CD4-positive, CD25-positive, alpha-beta regulatory T cell (primary cell): ENCODE results near the gene SEMA3D. TPM values are rescaled to one million over a fixed set of nuclear protein-coding genes. Genes with fewer than 3 reads are reported as not detected.

Experiments used
- ATAC-seq, 2 donors: fragments of 150-1000 bp; cut with Tn5 transposase; one replicate each; pipeline ENCODE4 v1.10.0; 2021; ENCODE audit warnings: low read depth in 2 of 2, moderate number of reproducible peaks in 2 of 2, moderate library complexity in 1 of 2
- DNase-seq, 3 donors: peaks; one replicate each; pipeline versions ENCODE4 v3.0.0 to v3.0.0-alpha.2; 2012 to 2022; ENCODE audit warnings: mixed read lengths in 1 of 3
- H3K27ac ChIP-seq: one replicate; pipeline ENCODE4 v1.7.0; 2013; ENCODE audit warnings: mild to moderate bottlenecking, low read length; ENCODE audit not compliant: insufficient read depth, poor library complexity, severe bottlenecking
- H3K27me3 ChIP-seq: one replicate; pipeline ENCODE4 v1.7.0; 2013; ENCODE audit warnings: low read length; ENCODE audit not compliant: control insufficient read depth, insufficient read depth
- H3K36me3 ChIP-seq: one replicate; pipeline ENCODE4 v1.7.0; 2013; ENCODE audit warnings: mild to moderate bottlenecking, low read length, moderate library complexity; ENCODE audit not compliant: control insufficient read depth, insufficient read depth
- H3K4me1 ChIP-seq: 2 replicates; pipeline ENCODE4 v1.7.0; 2013; ENCODE audit warnings: mild to moderate bottlenecking, low read length; ENCODE audit not compliant: insufficient read depth, control insufficient read depth, poor library complexity, severe bottlenecking
- H3K4me3 ChIP-seq: one replicate; pipeline ENCODE4 v1.7.0; 2013; ENCODE audit warnings: low read depth, mild to moderate bottlenecking, low read length, moderate library complexity
- H3K9me3 ChIP-seq, 2 experiments: 1 replicate in 1 of 2; 2 replicates in 1 of 2; pipeline ENCODE4 v1.7.0; 2013; ENCODE audit warnings: low read length in 2 of 2, mild to moderate bottlenecking in 1 of 2, moderate library complexity in 1 of 2; ENCODE audit not compliant: control insufficient read depth in 2 of 2
- H3K27ac Mint-ChIP-seq, 3 donors: one replicate each; pipeline ENCODE4 v1.8.0; 2020 to 2022; ENCODE audit warnings: mild to moderate bottlenecking in 3 of 3, mixed read lengths in 3 of 3, moderate library complexity in 2 of 3
- H3K27me3 Mint-ChIP-seq: one replicate; pipeline ENCODE4 v1.8.0; 2022; ENCODE audit warnings: mild to moderate bottlenecking, mixed read lengths
- H3K36me3 Mint-ChIP-seq: one replicate; pipeline ENCODE4 v1.8.0; 2020; ENCODE audit warnings: mixed read lengths
- H3K4me1 Mint-ChIP-seq, 4 donors: one replicate each; pipeline ENCODE4 v1.8.0; 2020 to 2022; ENCODE audit warnings: mixed read lengths in 4 of 4, mild to moderate bottlenecking in 1 of 4
- H3K4me3 Mint-ChIP-seq, 4 donors: one replicate each; pipeline ENCODE4 v1.8.0; 2020 to 2022; ENCODE audit warnings: mild to moderate bottlenecking in 4 of 4, mixed read lengths in 4 of 4, moderate library complexity in 3 of 4
- H3K9me3 Mint-ChIP-seq, 7 donors: one replicate each; pipeline ENCODE4 v1.8.0; 2020 to 2022; ENCODE audit warnings: mixed read lengths in 7 of 7, mild to moderate bottlenecking in 3 of 7, moderate library complexity in 2 of 7
- polyA plus RNA-seq, 4 donors: library from polyadenylated mRNA; unstranded; fragments of 300-500 nt; fragmentation: Illumina TruSeq; gene quantifications; one replicate each; pipeline ENCODE4 v1.2.3, GENCODE V29; 2021
- total RNA-seq: library from RNA; stranded (reverse); gene quantifications from one replicate; pipeline ENCODE4 v1.2.3, GENCODE V29; 2022

SEMA3D gene
- total and polyA plus RNA-seq, 5 donors from 2014 or later: not detected

GRCh38 chr7:85094046-85094725, 92.7 kb downstream of the SEMA3D start:
- DNase-seq (no peak), ATAC-seq (no peak)
- no peaks in the 10 kb centered on the region for H3K9me3 ChIP-seq
- H3K36me3 Mint-ChIP-seq: no peaks in the 10 kb centered on the region
- H3K27ac ChIP-seq: no peak overlapping the region
- no peak overlapping the region for H3K4me3 ChIP-seq
- no peak overlapping the region for H3K4me3 Mint-ChIP-seq
- H3K27me3 Mint-ChIP-seq: no peaks in the 10 kb centered on the region
- no peaks in the 10 kb centered on the region for H3K4me1 ChIP-seq
- H3K27me3 ChIP-seq: no peaks in the 10 kb centered on the region
- no peaks in the 10 kb centered on the region for H3K36me3 ChIP-seq
- H3K27ac Mint-ChIP-seq: no peak overlapping the region
- no peaks in the 10 kb centered on the region for H3K4me1 Mint-ChIP-seq
- peaks cover 0 to 6% (median 4%) of the 10 kb centered on the region in 7 donors for H3K9me3 Mint-ChIP-seq

GRCh38 chr7:85091565-85091928, 95.3 kb downstream of the SEMA3D start:
- Mint-ChIP-seq H3K4me3 (no peak overlapping the region), H3K27me3 (no peaks in the 10 kb centered on the region), H3K4me1 (no peaks in the 10 kb centered on the region), H3K36me3 (no peaks in the 10 kb centered on the region), H3K9me3 (peaks cover 0 to 6% (median 2%) of the 10 kb centered on the region in 7 donors), H3K27ac (no peak overlapping the region)
- H3K27me3 ChIP-seq: no peaks in the 10 kb centered on the region
- H3K36me3 ChIP-seq: no peaks in the 10 kb centered on the region
- no peak overlapping the region for H3K27ac ChIP-seq
- ATAC-seq (no peak), DNase-seq (no peak)
- no peaks in the 10 kb centered on the region for H3K9me3 ChIP-seq
- H3K4me3 ChIP-seq: no peak overlapping the region
- H3K4me1 ChIP-seq: no peaks in the 10 kb centered on the region

- no peaks in the 10 kb centered on the region for H3K27me3 ChIP-seq
- H3K9me3 ChIP-seq: no peaks in the 10 kb centered on the region
- ATAC-seq (no peak), DNase-seq (no peak)
- Mint-ChIP-seq H3K27me3 (no peaks in the 10 kb centered on the region), H3K27ac (no peak overlapping the region), H3K9me3 (peaks cover 0 to 6% (median 2%) of the 10 kb centered on the region in 7 donors), H3K36me3 (no peaks in the 10 kb centered on the region), H3K4me3 (no peak overlapping the region), H3K4me1 (no peaks in the 10 kb centered on the region)
- no peaks in the 10 kb centered on the region for H3K36me3 ChIP-seq
- H3K27ac ChIP-seq: no peak overlapping the region
- H3K4me1 ChIP-seq: no peaks in the 10 kb centered on the region
- no peak overlapping the region for H3K4me3 ChIP-seq
Observed at GRCh38 chr7:85090919-85091564, 95.8 kb downstream of the SEMA3D start.

- DNase-seq: no peak
- Histone ChIP-seq H3K4me1 (no peaks in the 10 kb centered on the region), H3K36me3 (no peaks in the 10 kb centered on the region), H3K4me3 (no peak overlapping the region), H3K9me3 (no peaks in the 10 kb centered on the region), H3K27me3 (no peaks in the 10 kb centered on the region), H3K27ac (no peak overlapping the region)
- no peak for ATAC-seq
- no peak overlapping the region for H3K27ac Mint-ChIP-seq
- no peaks in the 10 kb centered on the region for H3K36me3 Mint-ChIP-seq
- peaks cover 0 to 6% (median 2%) of the 10 kb centered on the region in 7 donors for H3K9me3 Mint-ChIP-seq
- H3K4me3 Mint-ChIP-seq: no peak overlapping the region
- no peaks in the 10 kb centered on the region for H3K27me3 Mint-ChIP-seq
- no peaks in the 10 kb centered on the region for H3K4me1 Mint-ChIP-seq
Observed at GRCh38 chr7:85090143-85090542, 96.7 kb downstream of the SEMA3D start.

GRCh38 chr7:85081846-85082245, 105.0 kb downstream of the SEMA3D start:
- no peak for ATAC-seq
- H3K4me1 ChIP-seq: no peaks in the 10 kb centered on the region
- H3K36me3 Mint-ChIP-seq: no peaks in the 10 kb centered on the region
- no peaks in the 10 kb centered on the region for H3K27me3 Mint-ChIP-seq
- H3K27ac Mint-ChIP-seq: no peak overlapping the region
- no peak overlapping the region for H3K27ac ChIP-seq
- no peaks in the 10 kb centered on the region for H3K4me1 Mint-ChIP-seq
- H3K27me3 ChIP-seq: no peaks in the 10 kb centered on the region
- H3K4me3 Mint-ChIP-seq: no peak overlapping the region
- no peak overlapping the region for H3K4me3 ChIP-seq
- no peaks in the 10 kb centered on the region for H3K36me3 ChIP-seq
- H3K9me3 Mint-ChIP-seq: peaks cover 0 to 17% (median 1%) of the 10 kb centered on the region in 7 donors
- no peak for DNase-seq
- H3K9me3 ChIP-seq: no peaks in the 10 kb centered on the region

- Mint-ChIP-seq H3K36me3 (no peaks in the 10 kb centered on the region), H3K27me3 (no peaks in the 10 kb centered on the region), H3K4me3 (no peak overlapping the region), H3K9me3 (peaks cover 0 to 17% (median 1%) of the 10 kb centered on the region in 7 donors), H3K27ac (no peak overlapping the region), H3K4me1 (no peaks in the 10 kb centered on the region)
- H3K9me3 ChIP-seq: no peaks in the 10 kb centered on the region
- DNase-seq (no peak), ATAC-seq (no peak)
- H3K4me3 ChIP-seq: no peak overlapping the region
- H3K27ac ChIP-seq: no peak overlapping the region
- H3K27me3 ChIP-seq: no peaks in the 10 kb centered on the region
- H3K4me1 ChIP-seq: no peaks in the 10 kb centered on the region
- H3K36me3 ChIP-seq: no peaks in the 10 kb centered on the region
Observed at GRCh38 chr7:85081392-85081791, 105.5 kb downstream of the SEMA3D start.

GRCh38 chr7:85079434-85079833, 107.4 kb downstream of the SEMA3D start:
- no peaks in the 10 kb centered on the region for H3K36me3 ChIP-seq
- no peak overlapping the region for H3K27ac Mint-ChIP-seq
- no peak overlapping the region for H3K27ac ChIP-seq
- no peak overlapping the region for H3K4me3 Mint-ChIP-seq
- H3K4me1 ChIP-seq: no peaks in the 10 kb centered on the region
- H3K4me3 ChIP-seq: no peak overlapping the region
- H3K27me3 ChIP-seq: no peaks in the 10 kb centered on the region
- peaks cover 0 to 17% (median 1%) of the 10 kb centered on the region in 7 donors for H3K9me3 Mint-ChIP-seq
- H3K9me3 ChIP-seq: no peaks in the 10 kb centered on the region
- no peak for DNase-seq
- H3K27me3 Mint-ChIP-seq: no peaks in the 10 kb centered on the region
- no peak for ATAC-seq
- H3K4me1 Mint-ChIP-seq: no peaks in the 10 kb centered on the region
- H3K36me3 Mint-ChIP-seq: no peaks in the 10 kb centered on the region

- DNase-seq (no peak), ATAC-seq (no peak)
- no peaks in the 10 kb centered on the region for H3K36me3 ChIP-seq
- no peaks in the 10 kb centered on the region for H3K36me3 Mint-ChIP-seq
- no peaks in the 10 kb centered on the region for H3K4me1 Mint-ChIP-seq
- H3K27me3 Mint-ChIP-seq: no peaks in the 10 kb centered on the region
- H3K27me3 ChIP-seq: no peaks in the 10 kb centered on the region
- no peak overlapping the region for H3K27ac ChIP-seq
- peaks cover 0 to 17% (median 1%) of the 10 kb centered on the region in 7 donors for H3K9me3 Mint-ChIP-seq
- H3K9me3 ChIP-seq: no peaks in the 10 kb centered on the region
- H3K4me3 ChIP-seq: no peak overlapping the region
- H3K27ac Mint-ChIP-seq: no peak overlapping the region
- H3K4me1 ChIP-seq: no peaks in the 10 kb centered on the region
- H3K4me3 Mint-ChIP-seq: no peak overlapping the region
Observed at GRCh38 chr7:85078181-85078580, 108.7 kb downstream of the SEMA3D start.
